Stimulated activated CD4-positive, alpha-beta T cell treated with anti-CD3 and anti-CD28 coated beads, Interleukin-15, amount 100 ng/mL, for 1 hour (primary cell): ENCODE data around the gene SAMD4A.

Source experiments
- DNase-seq, 2 donors: peaks; one replicate each; pipeline ENCODE4 v3.0.0-alpha.2; 2020; ENCODE audit warnings: low read depth in 1 of 2, low spot score in 1 of 2

The SAMD4A gene

GRCh38 chr14:54698966-54699530 lies 132.1 kb downstream of the SAMD4A start:
- no peak for DNase-seq

GRCh38 chr14:54699735-54700134 lies 132.8 kb downstream of the SAMD4A start:
- DNase-seq, result no peak

GRCh38 chr14:54700717-54701116 lies 133.8 kb downstream of the SAMD4A start:
- DNase-seq, result no peak

GRCh38 chr14:54702014-54702491 lies 135.1 kb downstream of the SAMD4A start:
- no peak for DNase-seq

GRCh38 chr14:54702492-54702891 lies 135.6 kb downstream of the SAMD4A start:
- DNase-seq, result no peak

GRCh38 chr14:54703082-54703481 lies 136.2 kb downstream of the SAMD4A start:
- DNase-seq, result no peak

GRCh38 chr14:54703724-54704123 lies 136.8 kb downstream of the SAMD4A start:
- no peak for DNase-seq

- DNase-seq, result no peak
Measured at GRCh38 chr14:54704768-54705167, 137.8 kb downstream of the SAMD4A start.

- DNase-seq, result no peak
Measured at GRCh38 chr14:54706769-54707168, 139.8 kb downstream of the SAMD4A start.

GRCh38 chr14:54708161-54708560 lies 141.2 kb downstream of the SAMD4A start:
- no peak for DNase-seq

GRCh38 chr14:54708982-54709381 lies 142.1 kb downstream of the SAMD4A start:
- no peak for DNase-seq

GRCh38 chr14:54709444-54709843 lies 142.5 kb downstream of the SAMD4A start:
- DNase-seq, result no peak

GRCh38 chr14:54709867-54710266 lies 142.9 kb downstream of the SAMD4A start:
- DNase-seq, result no peak

GRCh38 chr14:54711312-54711711 lies 144.4 kb downstream of the SAMD4A start:
- no peak for DNase-seq

- DNase-seq, result no peak
Measured at GRCh38 chr14:54711812-54712464, 145.0 kb downstream of the SAMD4A start.

- no peak for DNase-seq
Measured at GRCh38 chr14:54712465-54713200, 145.7 kb downstream of the SAMD4A start.

GRCh38 chr14:54713379-54713778 lies 146.5 kb downstream of the SAMD4A start:
- no peak for DNase-seq

GRCh38 chr14:54715239-54715638 lies 148.3 kb downstream of the SAMD4A start:
- DNase-seq, result no peak

GRCh38 chr14:54715811-54716210 lies 148.9 kb downstream of the SAMD4A start:
- no peak for DNase-seq

GRCh38 chr14:54716862-54717261 lies 149.9 kb downstream of the SAMD4A start:
- DNase-seq, result no peak

GRCh38 chr14:54718046-54718445 lies 151.1 kb downstream of the SAMD4A start:
- DNase-seq, result no peak

GRCh38 chr14:54719406-54719805 lies 152.5 kb downstream of the SAMD4A start:
- DNase-seq, result no peak
